ENCODE measurements around the gene NUP37. TPM values are rescaled to one million over a fixed set of nuclear protein-coding genes. Genes with fewer than 3 reads are reported as not detected.

Gene NUP37
- total and polyA plus RNA-seq, 9 of the 15 experiments (the other 6 are each of a cell fraction or from before 2014, with no cell fraction given): 72.2 to 429 (median 170) TPM

DNA sequence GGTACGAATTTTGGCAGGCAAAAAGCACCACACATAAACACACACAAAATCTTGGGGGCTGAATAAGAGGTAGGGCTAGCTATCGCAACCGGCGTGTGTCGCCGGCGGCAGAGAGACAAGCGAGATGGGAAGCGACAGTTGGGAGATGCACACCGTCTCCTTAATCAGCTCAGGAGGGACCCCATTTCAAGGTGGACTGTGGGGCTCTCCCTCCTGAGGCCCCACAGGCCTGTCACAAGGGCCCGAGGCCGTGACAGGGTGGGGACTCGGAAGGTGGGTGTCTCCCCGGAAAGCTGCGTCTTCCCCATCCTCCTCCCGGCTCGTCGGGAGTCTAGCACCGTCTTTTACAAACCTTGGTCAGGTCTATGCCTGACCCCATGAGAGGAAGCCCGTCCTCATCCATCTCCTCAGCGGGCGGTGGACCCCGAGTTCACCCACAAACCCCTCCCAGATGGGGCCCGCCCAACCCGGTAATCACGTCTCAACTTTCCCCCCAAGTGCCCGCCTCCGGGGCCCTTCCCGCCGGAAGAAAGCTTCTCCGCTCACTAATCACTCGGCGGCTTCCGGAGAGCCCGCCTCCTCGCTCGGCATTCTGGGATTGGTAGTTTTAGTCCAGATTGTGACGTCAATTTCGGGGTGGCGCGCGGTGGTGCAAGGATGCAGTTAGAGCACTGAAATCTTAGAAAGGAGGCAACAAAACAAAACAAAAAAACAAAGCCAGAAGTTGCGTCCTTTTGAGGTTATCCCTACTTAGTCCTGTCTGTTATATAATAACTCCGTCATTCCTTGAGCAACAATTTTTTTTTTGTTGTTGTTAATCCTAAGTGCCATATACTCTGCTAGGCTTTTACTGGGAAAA, 58.1 kb downstream of the NUP37 start, which contains the start of gene WASHC3 (continued):
- TF ChIP-seq, protein P1, sequence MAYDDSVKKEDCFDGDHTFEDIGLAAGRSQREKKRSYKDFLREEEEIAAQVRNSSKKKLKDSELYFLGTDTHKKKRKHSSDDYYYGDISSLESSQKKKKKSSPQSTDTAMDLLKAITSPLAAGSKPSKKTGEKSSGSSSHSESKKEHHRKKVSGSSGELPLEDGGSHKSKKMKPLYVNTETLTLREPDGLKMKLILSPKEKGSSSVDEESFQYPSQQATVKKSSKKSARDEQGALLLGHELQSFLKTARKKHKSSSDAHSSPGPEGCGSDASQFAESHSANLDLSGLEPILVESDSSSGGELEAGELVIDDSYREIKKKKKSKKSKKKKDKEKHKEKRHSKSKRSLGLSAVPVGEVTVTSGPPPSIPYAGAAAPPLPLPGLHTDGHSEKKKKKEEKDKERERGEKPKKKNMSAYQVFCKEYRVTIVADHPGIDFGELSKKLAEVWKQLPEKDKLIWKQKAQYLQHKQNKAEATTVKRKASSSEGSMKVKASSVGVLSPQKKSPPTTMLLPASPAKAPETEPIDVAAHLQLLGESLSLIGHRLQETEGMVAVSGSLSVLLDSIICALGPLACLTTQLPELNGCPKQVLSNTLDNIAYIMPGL (CRISPR knock-in tag; IDR thresholded peaks at IDR 0.05): no peak
- TF ChIP-seq COPS2 (conservative IDR thresholded peaks at IDR 0.05): no peak
- TF ChIP-seq ZBTB40 (IDR thresholded peaks at IDR 0.05): peak; percentile 94
- TF ChIP-seq ZBTB40 (CRISPR knock-in tag; IDR thresholded peaks at IDR 0.05): no peak
- TF ChIP-seq MYC (IDR thresholded peaks at IDR 0.05; ENCODE audit: low read depth, low read length): 0 out of 2 replicates have a peak, but pooled peaks have one; percentile 11
- TF ChIP-seq MYC (CRISPR knock-in tag; IDR thresholded peaks at IDR 0.05; ENCODE audit: borderline replicate concordance, low read depth): no peak
- TF ChIP-seq, protein P2, sequence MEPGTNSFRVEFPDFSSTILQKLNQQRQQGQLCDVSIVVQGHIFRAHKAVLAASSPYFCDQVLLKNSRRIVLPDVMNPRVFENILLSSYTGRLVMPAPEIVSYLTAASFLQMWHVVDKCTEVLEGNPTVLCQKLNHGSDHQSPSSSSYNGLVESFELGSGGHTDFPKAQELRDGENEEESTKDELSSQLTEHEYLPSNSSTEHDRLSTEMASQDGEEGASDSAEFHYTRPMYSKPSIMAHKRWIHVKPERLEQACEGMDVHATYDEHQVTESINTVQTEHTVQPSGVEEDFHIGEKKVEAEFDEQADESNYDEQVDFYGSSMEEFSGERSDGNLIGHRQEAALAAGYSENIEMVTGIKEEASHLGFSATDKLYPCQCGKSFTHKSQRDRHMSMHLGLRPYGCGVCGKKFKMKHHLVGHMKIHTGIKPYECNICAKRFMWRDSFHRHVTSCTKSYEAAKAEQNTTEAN (CRISPR knock-in tag; IDR thresholded peaks at IDR 0.05): 0 out of 2 replicates have a peak, but pooled peaks have one; percentile 6
- TF ChIP-seq SAFB2 (IDR thresholded peaks at IDR 0.05; ENCODE audit: borderline replicate concordance, low read depth, low read length, severe bottlenecking): no peak
- peak; percentile 75 for TF ChIP-seq CXXC5 (CRISPR knock-in tag; IDR thresholded peaks at IDR 0.05)
- no peak for TF ChIP-seq ZNF12 (CRISPR knock-in tag; IDR thresholded peaks at IDR 0.05)
- TF ChIP-seq ERF (CRISPR knock-in tag; IDR thresholded peaks at IDR 0.05): no peak
- no peak for TF ChIP-seq ZNF316 (IDR thresholded peaks at IDR 0.05)
- TF ChIP-seq NCOA2 (IDR thresholded peaks at IDR 0.05; ENCODE audit: partially characterized antibody in 2 of 2): no peak
- TF ChIP-seq FIP1L1 (IDR thresholded peaks at IDR 0.05; ENCODE audit: low read depth, low read length, poor library complexity, severe bottlenecking): no peak
- TF ChIP-seq CREM (IDR thresholded peaks at IDR 0.05; ENCODE audit: low read depth): peak; percentile 96
